H1 (cell line): Measurements from ENCODE around the gene LOX. TPM values are rescaled to one million over a fixed set of nuclear protein-coding genes. Genes with fewer than 3 reads are reported as not detected.

Experiments
- CTCF ChIA-PET: fragments of 300-600 bp; sonication (Branson Sonifier 250); formaldehyde crosslinking; loops from one replicate; lab custom pipeline; 2021; ENCODE audit not compliant: partially characterized antibody; lab: Charles Lee
- POLR2A ChIA-PET: fragments of 300-600 bp; sonication (Branson Sonifier 250); formaldehyde crosslinking; loops from one replicate; lab custom pipeline; 2021; ENCODE audit warnings: inconsistent platforms; ENCODE audit not compliant: partially characterized antibody; lab: Charles Lee
- DNase-seq, 2 experiments: peaks; one replicate each; pipeline versions ENCODE4 v3.0.0 to v3.0.0-alpha.2; 2010 to 2022; ENCODE audit warnings: low spot score in 2 of 2, low read depth in 1 of 2, mixed read lengths in 1 of 2
- FAIRE-seq: peaks from 2 replicates; lab custom pipeline; 2011; peaks lifted over from hg19 to GRCh38; lab: Jason Lieb, UNC
- H2AFZ ChIP-seq: 2 replicates; pipeline ENCODE4 v1.8.1; 2012; ENCODE audit warnings: low read length, inconsistent platforms
- H2AK5ac ChIP-seq: 2 replicates; pipeline ENCODE4 v1.6.1; 2013; ENCODE audit warnings: low read depth, low read length
- H2BK120ac ChIP-seq: replicated peaks from 2 replicates; pipeline ENCODE3; 2013; ENCODE audit warnings: low read depth, low read length, inconsistent platforms
- H2BK12ac ChIP-seq: 2 replicates; pipeline ENCODE4 v1.6.1; 2013; ENCODE audit warnings: low read depth, low read length
- H2BK15ac ChIP-seq: 2 replicates; pipeline ENCODE4 v1.6.1; 2013; ENCODE audit warnings: low read length
- H2BK20ac ChIP-seq: 2 replicates; pipeline ENCODE4 v1.6.1; 2013; ENCODE audit warnings: low read length
- H2BK5ac ChIP-seq: 2 replicates; pipeline ENCODE4 v1.6.1; 2013; ENCODE audit warnings: low read depth, low read length
- H3K14ac ChIP-seq: 2 replicates; pipeline ENCODE4 v1.6.1; 2013; ENCODE audit warnings: inconsistent platforms; ENCODE audit not compliant: insufficient read length
- H3K18ac ChIP-seq: 2 replicates; pipeline ENCODE4 v1.6.1; 2013; ENCODE audit warnings: low read length; ENCODE audit errors: extremely low read depth
- H3K23ac ChIP-seq: 2 replicates; pipeline ENCODE4 v1.6.1; 2013; ENCODE audit warnings: inconsistent platforms; ENCODE audit not compliant: insufficient read length
- H3K23me2 ChIP-seq: 2 replicates; pipeline ENCODE4 v1.6.1; 2013; ENCODE audit warnings: low read depth, low read length
- H3K27ac ChIP-seq: 2 replicates; pipeline ENCODE4 v1.6.1; 2011; ENCODE audit warnings: low read depth, low read length, inconsistent platforms
- H3K27me3 ChIP-seq, 4 experiments: replicated peaks in 1 of 4; 1 replicate in 1 of 4; 2 replicates in 3 of 4; pipeline versions ENCODE4 v1.6.1 to v1.8.1; 2011 to 2013; ENCODE audit warnings: low read length in 3 of 4, mild to moderate bottlenecking in 3 of 4, inconsistent platforms in 2 of 4, mixed read lengths in 2 of 4, moderate library complexity in 1 of 4; ENCODE audit not compliant: control insufficient read depth in 3 of 4, insufficient read depth in 3 of 4; ENCODE audit errors: extremely low read depth in 1 of 4
- H3K36me3 ChIP-seq, 4 experiments: 2 replicates each; pipeline versions ENCODE4 v1.6.1 to v1.8.1; 2011 to 2013; ENCODE audit warnings: mild to moderate bottlenecking in 4 of 4, low read length in 3 of 4, moderate library complexity in 2 of 4, control low read depth in 1 of 4, inconsistent platforms in 1 of 4; ENCODE audit not compliant: insufficient read depth in 4 of 4, control insufficient read depth in 2 of 4
- H3K4ac ChIP-seq: replicated peaks from 2 replicates; pipeline ENCODE3; 2013; ENCODE audit warnings: low read length, low read depth, mixed read lengths, inconsistent platforms; ENCODE audit not compliant: insufficient read length
- H3K4me1 ChIP-seq, 4 experiments: replicated peaks in 1 of 4; 1 replicate in 1 of 4; 2 replicates in 3 of 4; pipeline versions ENCODE4 v1.6.1 to v1.8.1; 2011 to 2013; ENCODE audit warnings: low read length in 3 of 4, inconsistent platforms in 2 of 4, mixed read lengths in 1 of 4; ENCODE audit not compliant: insufficient read depth in 4 of 4, control insufficient read depth in 3 of 4
- H3K4me2 ChIP-seq, 2 experiments: 2 replicates each; pipeline versions ENCODE4 v1.6.1 to v1.8.1; 2011 to 2013; ENCODE audit warnings: low read depth in 2 of 2, low read length in 2 of 2, control low read depth in 1 of 2, inconsistent platforms in 1 of 2, mild to moderate bottlenecking in 1 of 2; ENCODE audit not compliant: insufficient read depth in 1 of 2
- H3K4me3 ChIP-seq, 4 experiments: fragments of 200-600, 300-600 bp in 1 of 4; sonication (generic), shearing (Covaris generic), sonication (Bioruptor Twin) in 1 of 4; 2 replicates each; pipeline versions ENCODE4 v1.5.1 to v1.8.1; 2011 to 2016; ENCODE audit warnings: low read length in 4 of 4, low read depth in 3 of 4, control low read depth in 2 of 4, inconsistent platforms in 2 of 4, mild to moderate bottlenecking in 2 of 4, mixed read lengths in 1 of 4, moderate library complexity in 1 of 4; ENCODE audit not compliant: insufficient read depth in 2 of 4; ENCODE audit errors: extremely low read depth in 1 of 4
- H3K56ac ChIP-seq: replicated peaks from 2 replicates; pipeline ENCODE3; 2013; ENCODE audit warnings: low read depth, mild to moderate bottlenecking, mixed read lengths, low read length, inconsistent platforms; ENCODE audit not compliant: insufficient read length
- H3K79me1 ChIP-seq: 2 replicates; pipeline ENCODE4 v1.6.1; 2013; ENCODE audit warnings: low read depth, low read length, control low read depth
- H3K79me2 ChIP-seq, 2 experiments: 2 replicates each; pipeline versions ENCODE4 v1.6.1 to v1.8.1; 2012 to 2013; ENCODE audit warnings: low read length in 2 of 2, mild to moderate bottlenecking in 2 of 2, inconsistent platforms in 1 of 2; ENCODE audit not compliant: insufficient read depth in 2 of 2, control insufficient read depth in 1 of 2
- H3K9ac ChIP-seq, 4 experiments: replicated peaks in 1 of 4; 1 replicate in 1 of 4; 2 replicates in 3 of 4; pipeline versions ENCODE4 v1.6.1 to v1.8.1; 2011 to 2013; ENCODE audit warnings: low read depth in 3 of 4, low read length in 3 of 4, control low read depth in 2 of 4, mild to moderate bottlenecking in 2 of 4, moderate library complexity in 2 of 4, inconsistent platforms in 1 of 4; ENCODE audit errors: extremely low read depth in 1 of 4
- H3K9me3 ChIP-seq, 2 experiments: 2 replicates each; pipeline versions ENCODE4 v1.6.1 to v1.8.1; 2012 to 2013; ENCODE audit warnings: mild to moderate bottlenecking in 2 of 2, moderate library complexity in 2 of 2, control low read depth in 1 of 2, inconsistent platforms in 1 of 2, low read depth in 1 of 2, low read length in 1 of 2, mixed read lengths in 1 of 2; ENCODE audit not compliant: insufficient read depth in 2 of 2
- H4K20me1 ChIP-seq, 2 experiments: replicated peaks in 1 of 2; 2 replicates each; pipeline versions ENCODE3 to v1.8.1; 2011 to 2013; ENCODE audit warnings: inconsistent platforms in 2 of 2, low read length in 2 of 2, mild to moderate bottlenecking in 1 of 2; ENCODE audit not compliant: insufficient read depth in 2 of 2, control insufficient read depth in 1 of 2
- H4K5ac ChIP-seq: 2 replicates; pipeline ENCODE4 v1.6.1; 2013; ENCODE audit warnings: low read length, low read depth, mixed read lengths, inconsistent platforms; ENCODE audit not compliant: insufficient read length
- H4K8ac ChIP-seq: 2 replicates; pipeline ENCODE4 v1.8.0; 2013; ENCODE audit warnings: mild to moderate bottlenecking, moderate library complexity, low read length, inconsistent platforms; ENCODE audit not compliant: insufficient read depth; ENCODE audit errors: extremely low read depth
- H4K91ac ChIP-seq: replicated peaks from 2 replicates; pipeline ENCODE3; 2013; ENCODE audit warnings: low read length, mixed read lengths, inconsistent platforms; ENCODE audit not compliant: insufficient read length
- BACH1 ChIP-seq: IDR thresholded peaks from 2 replicates; pipeline ENCODE4 v1.6.1; 2012; ENCODE audit warnings: low read length, improper control_type of control experiment
- CBX5 ChIP-seq: fragments of 300-800, 300-1000 bp; sonication (generic); IDR thresholded peaks from 2 replicates; pipeline ENCODE4 v1.7.1; 2016; ENCODE audit warnings: antibody characterized with exemption, low read length, low read depth
- EGR1 ChIP-seq: IDR thresholded peaks from 2 replicates; pipeline ENCODE4 v1.6.1; 2011; ENCODE audit warnings: low read depth, low read length, borderline replicate concordance
- JUN ChIP-seq: IDR thresholded peaks from 2 replicates; pipeline ENCODE4 v1.6.1; 2011; ENCODE audit warnings: low read depth, mild to moderate bottlenecking, improper control_type of control experiment, low read length
- KDM1A ChIP-seq: fragments of 200-600, 300-600 bp; sonication (generic); IDR thresholded peaks from 2 replicates; pipeline ENCODE4 v1.7.1; 2016; ENCODE audit warnings: mild to moderate bottlenecking, low read length, borderline replicate concordance
- POLR2A ChIP-seq, 2 experiments: IDR thresholded peaks; 1 replicate in 1 of 2; 2 replicates in 1 of 2; pipeline ENCODE4 v1.6.1; 2011; ENCODE audit warnings: low read depth in 2 of 2, low read length in 2 of 2, mild to moderate bottlenecking in 2 of 2; ENCODE audit errors: control extremely low read depth in 1 of 2
- POLR2AphosphoS5 ChIP-seq: IDR thresholded peaks from 2 replicates; pipeline ENCODE4 v1.6.1; 2011; ENCODE audit warnings: low read depth, low read length
- RBBP5 ChIP-seq: IDR thresholded peaks from 2 replicates; pipeline ENCODE4 v1.7.1; 2012; ENCODE audit warnings: low read depth, mild to moderate bottlenecking, inconsistent platforms, low read length, moderate library complexity, borderline replicate concordance
- ZNF274 ChIP-seq: IDR thresholded peaks from 2 replicates; pipeline ENCODE4 v1.7.0; 2012; ENCODE audit warnings: low read length, borderline replicate concordance; ENCODE audit errors: extremely low read depth
- WGBS, 2 experiments: shearing (Covaris generic) in 1 of 2; methylation state at CpG; one replicate each; pipeline versions ENCODE4 v1.1.6 to v1.1.7; 2013 to 2015; ENCODE audit warnings: low lambda C conversion rate in 2 of 2, mixed read lengths in 2 of 2, inconsistent platforms in 1 of 2, low coverage in 1 of 2, missing lambda C conversion rate in 1 of 2; ENCODE audit not compliant: insufficient replicate concordance in 2 of 2, insufficient coverage in 1 of 2, insufficient read length in 1 of 2; ENCODE audit errors: extremely low coverage in 1 of 2, missing lambda C conversion rate in 1 of 2; 5-methylcytosine and 5-hydroxymethylcytosine counted together
- polyA plus RNA-seq, 7 experiments: library from polyadenylated mRNA; depleted of rRNA in 3 of 7; stranded (reverse) in 5 of 7; unstranded in 2 of 7; fragments of >200 nt in 5 of 7; fragments of 200-250 nt in 2 of 7; gene quantifications; 1 replicate in 5 of 7; 2 replicates in 1 of 7; 4 replicates in 1 of 7; pipeline versions ENCODE4 v1.2.1 to v1.2.3, GENCODE V29; 2011 to 2013; ENCODE audit warnings: missing spikeins in 2 of 7, mixed read lengths in 2 of 7
- total RNA-seq: library from RNA; stranded (reverse); fragmentation: NEBNext Ultra II Directional; extraction: Animal tissue kit (Norgen Biotek cat#: 25700); gene quantifications from 2 replicates; pipeline ENCODE4 v1.2.1, GENCODE V29; 2021

Gene LOX
- total and polyA plus RNA-seq, 2 of the 8 experiments (the other 6 are each of a cell fraction or from before 2014, with no cell fraction given) = 1.1 to 2.2 TPM

DNA sequence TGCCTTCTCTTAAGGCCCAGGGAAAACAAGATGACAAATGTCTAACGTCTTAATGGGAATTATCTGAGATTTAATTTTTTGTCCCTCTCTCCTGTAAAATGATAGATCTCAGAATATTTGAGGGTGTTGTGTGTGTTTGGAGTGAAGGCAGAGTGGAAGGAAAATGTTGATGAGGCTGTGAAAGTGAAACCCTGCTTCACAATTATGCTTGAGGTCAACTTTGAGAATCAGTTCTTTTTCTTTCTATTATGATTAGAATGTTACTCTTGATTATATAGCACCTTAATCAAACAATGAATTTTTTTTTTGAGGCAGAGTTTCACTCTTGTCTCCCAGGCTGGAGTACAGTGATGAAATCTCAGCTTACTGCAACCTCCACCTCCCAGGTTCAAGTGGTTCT, 5.5 kb upstream of the LOX start:
- Histone ChIP-seq H3K27me3 (peaks cover 0 to 11% (median 5%) of the 10 kb centered on the region in 4 experiments; a peak in 6 of 7 replicates), H3K36me3 (no peaks in the 10 kb centered on the region), H2BK15ac (no peak overlapping the region), H3K4me2 (no peak overlapping the region), H3K18ac (no peak overlapping the region), H3K4me1 (peaks cover 0 to under 1% (median 0%) of the 10 kb centered on the region in 4 experiments; a peak in 1 of 7 replicates), H2BK20ac (no peak overlapping the region), H4K91ac (no peak overlapping the region), H2AFZ (no peak overlapping the region), H3K79me2 (no peaks in the 10 kb centered on the region), H3K23ac (no peak overlapping the region), H3K27ac (no peak overlapping the region), H3K23me2 (no peaks in the 10 kb centered on the region), H3K14ac (no peak overlapping the region), H2AK5ac (no peak overlapping the region), H4K20me1 (no peaks in the 10 kb centered on the region), H3K4ac (no peak overlapping the region), H3K56ac (no peak overlapping the region), H3K9me3 (no peaks in the 10 kb centered on the region), H3K9ac (no peak overlapping the region), H2BK120ac (no peak overlapping the region), H4K5ac (no peak overlapping the region), H2BK5ac (no peak overlapping the region), H3K4me3 (no peak overlapping the region), H2BK12ac (no peak overlapping the region), H4K8ac (no peak overlapping the region), H3K79me1 (no peaks in the 10 kb centered on the region)
- ChIA-PET CTCF (interaction anchor here (0.6 to 1.6 kb wide), 2 partner anchors 9 to 954 kb away, joined by 3 to 4 read pairs; no protein-coding TSS in a partner anchor), POLR2A (no interaction called here)
- FAIRE-seq = no peak
- TF ChIP-seq POLR2A (IDR thresholded peaks at IDR 0.05; ENCODE audit: control extremely low read depth in 1 of 2, low read depth in 2 of 2, low read length in 2 of 2) = no peak
- no peak for TF ChIP-seq CBX5
- TF ChIP-seq BACH1 = no peak
- no peak for TF ChIP-seq POLR2AphosphoS5
- no peak for TF ChIP-seq KDM1A
- no peak for TF ChIP-seq RBBP5
- no peak for TF ChIP-seq EGR1
- TF ChIP-seq JUN = no peak
- no peak for TF ChIP-seq ZNF274
- no peak for DNase-seq
- 70% methylated on average over 1 of the region's 1 CpG; no CpG with 5 or more reads in 1 of the 2 experiments for whole genome bisulfite sequencing, 2 experiments
